DLD1 (cell line): Measurements from ENCODE around the gene AGPAT3.

Source experiments
- in situ Hi-C: cut with HindIII; loops from 2 replicates; pipeline ENCODE4 v1.10.0; 2017; ENCODE audit warnings: low sequenced_read_pairs

Gene AGPAT3

DNA sequence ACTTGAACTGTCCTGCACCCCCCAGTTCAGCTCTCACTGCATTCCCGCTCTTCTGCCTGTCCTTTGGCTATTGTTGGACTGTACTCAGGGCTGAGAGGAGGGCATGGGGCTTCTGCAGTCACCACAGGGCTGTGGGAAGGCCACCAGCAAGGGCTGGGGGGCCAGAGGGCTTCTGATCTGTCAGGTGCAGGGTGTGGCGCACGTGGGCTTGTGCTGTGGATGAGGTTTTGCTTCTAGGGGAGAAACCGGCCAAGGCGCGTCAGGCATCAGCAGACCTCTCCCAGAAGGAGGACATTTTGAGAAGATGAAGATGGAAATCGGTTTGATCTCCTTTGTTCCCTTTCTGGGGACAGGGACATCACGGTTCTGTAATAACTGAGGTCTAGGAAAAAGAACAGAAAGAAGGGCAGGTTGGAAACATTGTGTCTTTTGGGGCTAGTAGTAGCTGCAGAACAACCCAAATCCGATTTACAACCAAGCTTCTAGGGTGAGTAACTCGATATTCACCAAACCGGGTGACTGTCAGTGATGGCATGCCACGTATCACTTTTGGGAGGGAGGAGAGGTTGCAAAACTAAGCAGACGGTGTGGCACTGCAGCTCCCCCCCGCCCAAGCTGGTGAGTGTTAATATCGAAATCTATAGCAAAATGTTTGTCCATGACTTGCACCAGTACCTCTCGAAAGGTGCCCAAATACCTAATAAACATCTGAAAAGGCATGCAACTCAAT, 40.9 kb downstream of the AGPAT3 start:
- in situ Hi-C loops, result no loop called here

GRCh38 chr21:43906585-43907370, 41.8 kb downstream of the AGPAT3 start:
- in situ Hi-C loops, result no loop called here

DNA sequence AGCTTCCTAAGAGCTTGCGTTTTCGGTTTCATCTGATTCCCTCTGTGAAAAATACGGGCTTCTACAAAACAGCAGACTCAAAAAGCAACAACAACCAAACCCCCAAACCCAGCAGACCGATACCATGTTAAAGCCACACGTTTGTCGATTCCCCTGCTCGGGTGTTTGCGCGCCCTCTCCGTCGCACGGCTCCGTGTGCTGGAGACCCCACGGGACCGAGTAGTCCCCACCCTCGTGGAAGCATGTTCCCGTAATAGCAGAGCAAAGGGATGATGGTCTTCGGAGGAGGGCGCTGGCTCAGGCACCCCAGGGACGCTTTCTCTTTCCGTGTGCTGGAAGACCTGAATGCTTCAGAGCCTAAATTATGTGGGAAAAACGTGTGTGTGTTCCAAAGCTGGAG, 42.7 kb downstream of the AGPAT3 start:
- in situ Hi-C loops, result no loop called here

- in situ Hi-C loops, result no loop called here
These were observed 43.1 kb downstream of the AGPAT3 start for GRCh38 chr21:43908167-43908566.

DNA sequence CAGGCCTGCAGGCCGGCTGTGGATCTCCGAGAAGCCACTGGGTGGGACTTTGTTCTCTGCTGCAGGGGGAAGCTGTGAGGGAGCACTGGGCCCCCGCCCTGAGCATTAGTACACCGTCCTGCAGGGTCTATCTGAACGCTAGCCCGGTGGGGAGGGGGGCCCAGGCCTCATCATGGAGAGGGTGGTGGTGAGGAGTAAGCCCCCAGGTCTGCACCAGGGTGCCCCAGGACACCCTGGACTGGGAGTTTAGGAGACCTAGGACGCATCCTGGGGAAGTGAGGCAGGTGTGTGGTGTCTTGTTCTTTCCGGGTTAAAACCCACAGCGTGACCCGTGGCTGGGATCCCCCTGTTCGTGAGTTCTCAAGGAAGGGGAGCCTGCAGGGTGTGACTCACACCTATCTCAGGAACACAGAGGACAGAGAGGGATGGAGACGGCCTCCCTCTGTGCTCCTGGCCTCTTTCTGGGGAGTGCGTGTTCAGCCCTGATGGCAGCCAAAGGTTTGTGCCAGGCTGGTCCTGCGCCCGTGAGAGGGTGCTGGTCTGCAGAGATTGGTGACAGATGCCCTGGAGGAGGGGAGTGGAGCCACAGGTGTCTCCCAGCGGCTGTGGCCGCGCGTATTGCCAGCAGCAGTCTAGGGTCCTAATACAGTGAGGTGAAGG, 44.8 kb downstream of the AGPAT3 start:
- in situ Hi-C loops, result no loop called here

DNA sequence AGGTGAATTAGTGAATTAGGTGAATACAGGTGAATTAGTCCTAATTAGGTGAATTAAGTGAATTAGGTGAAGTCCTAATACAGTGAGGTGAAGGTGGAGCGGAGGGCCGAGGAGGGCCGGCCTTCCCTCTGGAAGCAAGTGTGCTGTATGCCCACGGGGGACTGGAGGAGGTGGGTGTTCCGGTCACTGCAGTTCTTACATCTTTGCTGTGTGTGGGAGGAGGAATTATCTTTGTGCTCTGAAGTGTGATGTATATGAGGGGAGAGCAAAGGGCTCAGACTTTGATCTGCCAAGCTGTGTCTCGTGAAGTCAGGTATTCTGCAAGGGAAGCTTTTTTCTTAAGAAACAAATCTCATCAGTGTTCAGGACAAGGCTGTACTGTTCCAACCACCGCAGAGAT, 45.4 kb downstream of the AGPAT3 start:
- in situ Hi-C loops, result no loop called here

DNA sequence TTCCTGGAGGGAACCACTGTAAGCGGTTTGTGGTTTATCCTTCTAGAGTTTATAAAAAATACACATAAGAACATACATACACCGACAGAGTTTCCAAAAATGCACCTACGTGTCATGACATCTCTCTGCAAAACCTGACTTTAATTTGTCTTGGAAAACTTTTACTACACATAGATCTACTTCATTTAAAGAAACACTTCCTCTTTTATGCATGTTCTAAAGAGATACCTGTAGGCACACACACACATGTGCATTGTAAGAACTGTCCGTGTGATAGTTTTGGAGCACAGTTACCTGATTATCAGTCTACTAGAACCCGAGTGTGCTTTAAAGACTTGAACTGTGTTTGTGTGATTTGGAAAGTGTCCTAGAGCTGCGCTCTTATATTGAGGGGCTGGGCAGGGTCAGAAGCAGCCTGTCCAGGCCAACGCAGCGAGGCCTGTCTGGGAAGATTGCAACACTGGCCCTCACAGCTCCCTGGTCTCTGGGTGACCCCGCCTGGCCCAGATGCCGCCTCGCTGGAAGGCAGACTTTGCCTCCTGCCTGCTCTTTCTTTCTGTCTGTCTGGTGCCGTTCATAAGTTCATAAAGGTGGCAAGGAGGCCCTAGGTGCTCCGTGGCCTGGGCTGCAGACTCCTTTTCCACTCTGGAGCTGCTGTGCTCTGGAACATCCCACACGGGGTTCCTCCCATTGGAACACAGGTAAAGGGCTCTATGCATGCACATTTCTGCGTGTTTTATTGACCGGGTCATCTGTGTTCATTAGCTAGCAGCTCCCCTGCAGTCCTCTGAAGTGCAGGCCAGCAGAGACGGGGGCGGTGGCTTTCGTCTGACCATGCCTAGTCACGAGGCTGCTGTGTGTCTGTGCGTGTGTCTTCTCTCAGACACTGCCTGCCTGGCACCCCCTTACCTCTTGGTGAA, 46.3 kb downstream of the AGPAT3 start:
- in situ Hi-C loops, result no loop called here

DNA sequence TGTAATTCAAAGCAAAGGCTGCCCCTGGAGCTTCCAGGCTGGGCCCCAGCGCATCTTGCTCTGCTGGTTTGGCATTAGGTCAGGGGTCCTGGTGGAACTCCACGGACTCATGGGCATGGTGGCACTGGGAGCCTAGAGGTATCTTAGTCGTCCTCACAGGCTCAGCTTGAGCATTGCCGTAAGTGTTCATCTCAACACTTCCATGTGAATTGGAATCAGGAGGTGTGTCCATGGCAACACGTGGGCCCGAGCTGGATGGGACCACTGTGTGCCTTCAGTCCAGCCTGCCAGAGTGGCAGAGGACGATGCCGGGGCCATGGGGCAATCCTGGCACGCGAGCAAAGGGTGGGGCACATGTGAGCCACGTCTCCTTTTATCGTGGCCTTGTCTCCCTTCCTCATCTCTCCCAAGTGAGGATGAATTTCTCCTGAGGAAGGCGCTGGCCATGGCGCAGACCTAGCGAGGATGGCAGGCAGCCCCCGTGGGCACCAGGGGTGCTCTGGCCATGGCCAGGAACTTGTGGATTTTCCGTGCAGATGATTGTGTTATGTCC, 47.0 kb downstream of the AGPAT3 start:
- in situ Hi-C loops, result no loop called here

DNA sequence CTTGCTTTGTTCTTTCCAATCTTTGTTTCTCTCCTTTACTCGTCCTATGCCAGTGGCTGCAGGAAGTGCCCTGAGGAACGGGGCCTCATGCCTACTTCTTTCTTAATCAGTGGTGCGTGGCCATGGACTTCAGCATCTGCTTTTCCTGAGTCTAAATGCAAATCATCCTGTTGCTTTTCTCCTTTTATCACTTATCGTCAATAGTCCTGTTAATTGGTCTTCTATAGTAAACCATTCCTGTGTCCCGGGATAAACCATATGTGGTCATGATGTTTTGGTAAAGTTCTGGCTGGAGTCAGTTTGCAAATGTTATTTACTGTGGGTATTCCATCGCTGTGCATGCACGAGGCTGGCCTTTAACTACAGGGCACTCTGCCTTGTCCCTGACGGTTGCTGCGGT, 47.5 kb downstream of the AGPAT3 start:
- in situ Hi-C loops, result no loop called here

GRCh38 chr21:43912910-43913309, 47.9 kb downstream of the AGPAT3 start:
- in situ Hi-C loops, result no loop called here

DNA sequence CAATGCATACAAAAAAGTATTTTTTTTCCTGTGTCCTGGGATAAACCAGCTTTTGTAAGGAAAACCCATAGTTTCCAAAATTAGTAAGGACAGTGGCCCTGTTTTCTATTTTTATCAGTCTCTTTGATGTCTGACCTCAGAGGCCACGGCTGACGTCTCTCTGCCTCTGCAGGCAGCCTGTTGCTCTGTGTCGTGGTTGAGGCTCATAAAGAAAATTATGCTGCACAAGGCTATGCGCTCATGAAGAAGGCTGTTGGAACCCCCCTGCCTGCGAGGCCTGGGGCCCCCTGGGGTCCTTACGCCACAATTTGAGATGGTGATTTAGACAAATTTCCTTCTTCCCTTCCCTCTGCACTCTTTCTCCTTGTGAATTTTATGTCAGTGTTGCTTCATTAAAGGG, 48.9 kb downstream of the AGPAT3 start:
- in situ Hi-C loops, result no loop called here

DNA sequence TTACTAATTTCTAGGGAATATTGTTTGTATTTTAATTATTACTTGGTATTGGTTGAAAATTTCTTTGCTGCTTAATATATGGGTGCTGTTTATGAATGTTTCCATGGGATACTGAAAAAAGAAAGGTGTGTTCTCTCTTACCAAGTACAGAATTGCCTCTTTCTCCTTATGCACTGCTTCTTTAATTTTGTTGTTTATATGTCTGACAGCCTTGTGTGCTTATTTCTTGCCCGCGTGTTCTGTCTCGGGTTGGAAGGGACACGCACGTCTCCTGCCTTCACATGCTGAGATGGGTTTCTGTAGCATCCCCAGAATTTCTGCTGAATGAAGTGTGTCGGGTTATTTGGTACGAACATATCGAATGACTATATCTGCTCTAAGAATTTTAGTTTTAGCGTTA, 51.1 kb downstream of the AGPAT3 start:
- in situ Hi-C loops, result no loop called here

DNA sequence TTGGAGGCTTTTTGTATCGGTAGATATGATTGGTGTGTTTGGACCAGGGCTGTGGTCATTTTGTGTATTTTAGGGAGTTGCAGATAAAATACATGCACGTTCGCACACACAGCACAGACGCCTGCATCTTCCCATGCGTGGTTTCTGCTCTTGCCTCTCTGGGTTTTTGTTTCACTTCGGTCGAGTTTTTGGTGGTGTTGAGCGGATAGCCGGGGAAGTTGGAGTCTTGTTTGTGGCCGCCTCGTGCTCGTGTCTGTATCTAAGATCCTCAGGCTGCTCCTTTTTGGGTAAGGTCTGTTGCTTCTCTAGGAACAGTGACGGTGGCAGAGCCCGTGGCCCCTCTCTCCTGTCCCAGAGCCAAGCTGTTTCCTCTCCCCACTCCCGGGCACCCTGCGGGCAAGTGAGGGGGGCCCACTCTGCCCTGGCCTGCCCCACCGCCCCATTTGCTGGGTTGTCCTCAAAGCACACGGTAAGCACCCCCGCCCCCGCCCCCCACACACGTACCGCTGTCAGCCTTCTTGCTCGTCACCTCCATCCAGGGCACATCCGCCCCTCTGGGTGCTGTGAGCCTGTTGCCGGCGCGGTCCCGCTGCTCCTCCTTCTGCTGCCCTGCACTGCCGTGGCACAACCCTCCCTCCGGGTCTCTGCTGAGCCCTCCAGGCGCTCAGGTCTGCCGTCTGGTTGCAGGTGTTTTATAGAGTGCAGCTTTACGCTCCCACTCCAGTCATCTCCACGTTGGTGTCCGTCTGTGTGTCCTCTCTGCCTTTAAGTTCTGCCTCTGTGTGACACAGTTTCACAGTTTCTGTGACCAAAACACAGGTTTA, 51.9 kb downstream of the AGPAT3 start:
- in situ Hi-C loops, result no loop called here

GRCh38 chr21:43917515-43918384, 52.7 kb downstream of the AGPAT3 start:
- in situ Hi-C loops, result no loop called here

DNA sequence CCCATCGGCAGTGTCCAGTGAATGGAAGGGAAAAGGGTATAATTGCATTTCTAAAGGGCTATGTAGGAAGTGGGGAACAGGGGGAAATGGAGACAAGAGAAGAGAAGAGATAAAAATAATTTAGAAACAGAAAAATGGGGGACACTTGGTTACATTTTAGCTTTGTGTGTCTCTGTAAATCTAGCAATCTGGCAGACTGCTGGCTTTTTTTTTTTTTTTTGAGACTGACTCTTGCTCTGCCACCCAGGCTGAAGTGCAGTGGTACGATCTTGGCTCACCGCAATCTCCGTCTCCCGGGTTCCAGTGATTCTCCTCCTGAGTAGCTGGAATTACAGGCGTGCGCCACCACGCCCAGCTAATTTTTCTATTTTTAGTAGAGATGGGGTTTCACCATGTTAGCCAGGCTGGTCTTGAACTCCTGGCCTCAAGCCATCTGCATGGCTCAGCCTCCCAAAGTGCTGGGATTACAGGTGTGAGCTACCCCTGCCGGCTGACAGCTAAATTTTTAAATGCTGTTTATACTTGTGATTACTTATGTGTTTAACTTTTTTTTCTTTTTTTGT, 53.4 kb downstream of the AGPAT3 start:
- in situ Hi-C loops, result no loop called here

DNA sequence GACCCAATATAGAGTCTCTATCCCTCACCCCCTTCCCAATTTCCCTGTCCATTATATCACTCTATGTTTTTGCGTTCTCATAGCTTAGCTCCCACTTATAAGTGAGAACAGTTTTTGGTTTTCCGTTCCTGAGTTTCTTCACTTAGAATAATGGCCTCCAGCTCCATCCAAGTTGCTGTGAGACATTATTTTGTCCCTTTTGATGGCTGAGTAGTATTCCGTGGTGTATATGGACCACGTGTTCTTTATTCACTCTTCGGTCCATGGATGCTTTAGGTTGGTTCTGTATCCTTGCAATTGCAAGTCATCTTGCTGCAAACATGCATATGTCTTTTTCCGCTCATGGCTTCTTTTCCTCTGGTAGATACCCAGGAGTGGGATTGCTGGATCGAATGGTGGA, 54.3 kb downstream of the AGPAT3 start:
- in situ Hi-C loops, result no loop called here

DNA sequence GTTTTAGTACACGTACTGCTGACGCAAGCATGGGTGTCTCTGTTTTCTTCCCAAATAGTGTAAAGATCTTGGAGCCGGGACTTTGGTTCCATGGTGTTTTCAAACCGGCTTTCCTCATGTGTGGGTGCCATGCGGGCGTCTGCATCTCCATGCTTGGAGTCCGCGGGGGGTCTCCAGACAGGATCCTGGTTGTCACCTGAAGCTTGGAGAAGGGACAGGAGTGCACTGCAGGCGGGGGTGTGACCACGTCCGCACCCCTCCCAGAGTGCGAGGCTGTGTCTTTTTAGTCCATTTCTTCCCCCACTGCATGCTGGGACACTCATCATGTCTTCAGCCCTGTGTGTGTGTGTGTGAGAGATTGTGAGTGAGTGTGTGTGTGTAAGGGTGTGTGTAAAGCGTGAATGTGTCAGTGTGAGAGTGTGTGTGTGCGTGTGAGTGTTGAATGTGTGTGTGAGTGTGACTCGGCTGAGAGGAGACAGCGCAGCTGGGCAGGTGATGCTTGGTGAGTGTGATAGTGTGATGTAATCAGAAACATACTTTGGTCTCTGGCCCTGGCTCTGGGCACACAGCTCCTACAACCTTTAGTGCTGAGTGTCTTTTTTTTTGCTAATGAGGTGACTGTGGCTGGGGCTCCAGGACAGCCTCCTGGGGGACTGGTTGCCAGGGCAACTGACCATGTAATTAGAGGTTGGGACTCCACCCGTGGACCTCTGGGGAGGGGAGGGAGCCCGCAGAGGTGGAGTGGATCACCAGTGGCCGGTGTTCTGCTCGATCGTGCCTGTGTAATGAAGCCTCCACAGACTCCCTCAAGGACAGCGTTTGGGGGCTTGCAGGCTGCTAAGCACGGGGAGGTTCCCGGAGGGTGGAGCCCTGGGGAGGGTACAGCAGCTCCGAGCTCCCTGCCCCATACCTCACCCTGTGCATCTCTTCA, 55.1 kb downstream of the AGPAT3 start:
- in situ Hi-C loops, result no loop called here
